GM10248 (cell line): Measurements from ENCODE around the gene HNRNPAB.

Experiments
- CTCF ChIA-PET: fragments of 300-600 bp; sonication (Branson Sonifier 250); formaldehyde crosslinking; extraction: SDS; loops from one replicate; lab custom pipeline; 2021; ENCODE audit warnings: antibody characterized with exemption; lab: Yijun Ruan, JAX
- POLR2A ChIA-PET: fragments of 350-650 bp; sonication (Branson Sonifier 250); formaldehyde crosslinking; extraction: SDS; loops from one replicate; lab custom pipeline; 2020; ENCODE audit warnings: antibody characterized with exemption; lab: Yijun Ruan, JAX
- DNase-seq: peaks from one replicate; pipeline ENCODE4 v3.0.0; 2012; ENCODE audit errors: extremely low spot score
- CTCF ChIP-seq: IDR thresholded peaks from 2 replicates; pipeline ENCODE4 v1.5.1; 2012; ENCODE audit warnings: mild to moderate bottlenecking, low read depth; ENCODE audit errors: extremely low read depth, missing control alignments, control extremely low read depth

HNRNPAB gene

GRCh38 chr5:178241231-178241663 lies 36.9 kb downstream of the HNRNPAB start:
- ChIA-PET POLR2A (interaction anchor here (0.6 to 0.9 kb wide), 2 partner anchors 10 to 369 kb away, joined by 3 to 5 read pairs; no protein-coding TSS in a partner anchor), CTCF (interaction anchor here (1.2 kb wide), 1 partner anchor 11 kb away, joined by 3 read pairs; no protein-coding TSS in a partner anchor)
- no peak for DNase-seq
- no peak for TF ChIP-seq CTCF

- DNase-seq = no peak
- POLR2A ChIA-PET = interaction anchor here (0.9 kb wide), 1 partner anchor 10 kb away, joined by 3 read pairs; no protein-coding TSS in a partner anchor
- no peak for TF ChIP-seq CTCF
- CTCF ChIA-PET = no interaction called here
These were observed 37.4 kb downstream of the HNRNPAB start for GRCh38 chr5:178241688-178242231.

- no peak for TF ChIP-seq CTCF
- ChIA-PET POLR2A (no interaction called here), CTCF (no interaction called here)
- no peak for DNase-seq
These were observed 38.1 kb downstream of the HNRNPAB start for GRCh38 chr5:178242416-178242815.

- CTCF ChIA-PET = interaction anchor here (1.0 to 1.8 kb wide), 2 partner anchors 10 to 36 kb away, joined by 4 read pairs; no protein-coding TSS in a partner anchor
- TF ChIP-seq CTCF = no peak
- no peak for DNase-seq
- POLR2A ChIA-PET = no interaction called here
These were observed 40.2 kb downstream of the HNRNPAB start for GRCh38 chr5:178244576-178244975.

DNA sequence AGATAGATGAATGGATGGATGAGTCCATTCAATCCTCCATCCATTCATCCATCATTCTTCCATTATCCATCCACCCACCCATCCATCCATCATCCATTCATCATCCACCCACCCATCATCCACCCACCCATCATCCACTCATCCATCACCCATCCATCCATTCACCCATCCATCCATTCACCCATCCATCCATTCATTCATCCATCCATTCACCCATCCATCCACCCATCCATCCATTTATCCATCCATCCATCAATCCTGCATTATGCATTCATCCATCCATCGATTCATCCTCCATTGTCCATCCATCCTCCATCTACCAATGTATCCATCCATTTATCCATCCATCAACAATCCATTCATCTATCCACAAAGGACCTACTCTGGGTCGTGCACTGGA lies 41.1 kb downstream of the HNRNPAB start:
- DNase-seq = no peak
- CTCF ChIA-PET = no interaction called here

GRCh38 chr5:178246624-178247279 lies 42.4 kb downstream of the HNRNPAB start:
- ChIA-PET POLR2A (no interaction called here), CTCF (no interaction called here)
- no peak for DNase-seq
- no peak for TF ChIP-seq CTCF

More for the DNA sequence above, 41.1 kb downstream of the HNRNPAB start:
- no peak for TF ChIP-seq CTCF
- POLR2A ChIA-PET = no interaction called here
